ENCODE results near the gene PDE4D.

- TF ChIP-seq CTCF (IDR thresholded peaks at IDR 0.05) (no peak), POLR2A (IDR thresholded peaks at IDR 0.05) (no peak)
These were observed 740.8 kb downstream of the PDE4D start for GRCh38 chr5:59152701-59153245.

Measured in esophagus squamous epithelium (tissue), 4 donors.